ENCODE measurements around the gene CALCA.

DNA sequence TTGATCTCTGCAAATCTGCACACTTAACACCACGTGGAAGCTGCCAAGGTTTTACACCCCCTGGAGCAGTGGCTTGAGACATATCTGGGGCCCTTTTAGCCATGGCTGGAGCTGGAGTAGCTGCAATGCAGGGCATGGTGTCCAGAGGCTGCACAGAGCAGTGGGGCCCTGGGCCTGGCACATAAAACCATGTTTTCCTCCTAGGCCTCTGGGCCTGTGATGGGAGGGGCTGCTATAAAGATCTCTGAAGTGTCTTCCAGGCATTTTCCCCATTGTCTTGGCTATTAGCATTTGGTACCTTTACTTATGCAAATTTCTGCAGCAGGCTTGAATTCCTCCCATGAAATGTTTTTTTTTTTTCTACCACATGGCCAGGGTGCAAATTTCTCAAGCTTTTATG is 33.2 kb downstream of the CALCA start:
- TF ChIP-seq EP300 (IDR thresholded peaks at IDR 0.05; ENCODE audit: borderline replicate concordance in 1 of 2, low read depth in 2 of 2, low read length in 2 of 2): no peak
- TF ChIP-seq, protein P1, sequence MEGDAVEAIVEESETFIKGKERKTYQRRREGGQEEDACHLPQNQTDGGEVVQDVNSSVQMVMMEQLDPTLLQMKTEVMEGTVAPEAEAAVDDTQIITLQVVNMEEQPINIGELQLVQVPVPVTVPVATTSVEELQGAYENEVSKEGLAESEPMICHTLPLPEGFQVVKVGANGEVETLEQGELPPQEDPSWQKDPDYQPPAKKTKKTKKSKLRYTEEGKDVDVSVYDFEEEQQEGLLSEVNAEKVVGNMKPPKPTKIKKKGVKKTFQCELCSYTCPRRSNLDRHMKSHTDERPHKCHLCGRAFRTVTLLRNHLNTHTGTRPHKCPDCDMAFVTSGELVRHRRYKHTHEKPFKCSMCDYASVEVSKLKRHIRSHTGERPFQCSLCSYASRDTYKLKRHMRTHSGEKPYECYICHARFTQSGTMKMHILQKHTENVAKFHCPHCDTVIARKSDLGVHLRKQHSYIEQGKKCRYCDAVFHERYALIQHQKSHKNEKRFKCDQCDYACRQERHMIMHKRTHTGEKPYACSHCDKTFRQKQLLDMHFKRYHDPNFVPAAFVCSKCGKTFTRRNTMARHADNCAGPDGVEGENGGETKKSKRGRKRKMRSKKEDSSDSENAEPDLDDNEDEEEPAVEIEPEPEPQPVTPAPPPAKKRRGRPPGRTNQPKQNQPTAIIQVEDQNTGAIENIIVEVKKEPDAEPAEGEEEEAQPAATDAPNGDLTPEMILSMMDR (IDR thresholded peaks at IDR 0.05; ENCODE audit: control extremely low read depth in 1 of 3, insufficient read depth in 1 of 3, low read depth in 1 of 3, low read length in 3 of 3): no peak
